Stimulated activated CD4-positive, alpha-beta T cell treated with anti-CD3 and anti-CD28 coated beads, Interleukin-12 subunit alpha, Interleukin-12 subunit beta, amount 100 ng/mL, for 4 hours (primary cell): ENCODE data around the gene SHLD1.
"Not testable (repeated sequence)": the region's sequence is repeated elsewhere in the genome, so short reads cannot be mapped to it uniquely, and the experiment has no call there.

Experiments
- DNase-seq: peaks from one replicate; pipeline ENCODE4 v3.0.0-alpha.2; 2020

The SHLD1 gene

DNA sequence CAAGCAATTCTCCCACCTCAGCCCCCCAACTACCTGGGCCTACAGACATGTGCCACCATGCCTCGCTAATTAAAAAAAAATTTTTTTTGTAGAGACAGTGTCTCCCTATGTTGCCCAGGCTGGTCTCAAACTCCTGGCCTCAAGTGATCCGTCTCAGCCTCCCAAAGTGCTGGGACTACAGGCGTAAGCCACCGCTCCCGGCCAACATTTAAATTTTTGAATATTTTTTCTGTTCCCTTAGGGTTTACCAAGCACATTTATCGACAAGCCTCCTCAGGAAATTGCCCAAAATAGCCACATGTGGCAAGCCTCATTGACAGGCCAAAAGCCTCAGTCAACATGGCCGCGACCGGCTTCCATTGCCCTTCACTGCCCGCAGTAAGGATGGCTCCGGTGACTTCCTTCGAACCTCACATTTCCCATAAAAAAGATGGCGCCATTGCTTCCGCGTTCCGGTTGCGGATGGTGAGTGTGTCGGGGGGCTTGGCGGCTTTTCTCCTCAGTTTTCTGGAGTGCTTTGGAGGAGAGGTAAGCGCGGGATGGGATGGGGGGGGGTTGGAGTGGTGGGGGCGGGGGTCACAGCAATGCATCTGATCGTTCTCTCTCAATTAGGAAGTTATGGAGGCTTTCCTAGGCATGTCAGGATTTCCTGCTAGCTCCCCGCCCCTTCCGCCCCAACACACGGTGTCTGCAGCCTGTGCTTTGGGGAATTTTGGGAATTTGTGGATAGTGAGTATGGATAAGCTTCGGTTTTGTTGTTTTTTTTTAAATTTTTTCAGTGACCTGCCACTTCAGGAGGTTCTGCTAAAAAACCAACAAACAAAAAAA, at the start of gene SHLD1:
TSS of gene SHLD1 (plus strand) at position 450 of the 828 bp plus-strand sequence. CDS start 22,465 bp downstream, outside the sequence.
- peak; percentile 76 for DNase-seq

DNA sequence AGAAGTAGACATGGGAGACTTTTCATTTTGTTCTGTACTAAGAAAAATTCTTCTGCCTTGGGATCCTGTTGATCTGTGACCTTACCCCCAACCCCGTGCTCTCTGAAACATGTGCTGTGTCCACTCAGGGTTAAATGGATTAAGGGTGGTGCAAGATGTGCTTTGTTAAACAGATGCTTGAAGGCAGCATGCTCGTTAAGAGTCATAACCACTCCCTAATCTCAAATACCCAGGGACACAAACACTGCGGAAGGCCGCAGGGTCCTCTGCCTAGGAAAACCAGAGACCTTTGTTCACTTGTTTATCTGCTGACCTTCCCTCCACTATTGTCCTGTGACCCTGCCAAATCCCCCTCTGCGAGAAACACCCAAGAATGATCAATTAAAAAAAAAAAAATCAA, 47.9 kb upstream of the SHLD1 start:
- not testable (repeated sequence) for DNase-seq

DNA sequence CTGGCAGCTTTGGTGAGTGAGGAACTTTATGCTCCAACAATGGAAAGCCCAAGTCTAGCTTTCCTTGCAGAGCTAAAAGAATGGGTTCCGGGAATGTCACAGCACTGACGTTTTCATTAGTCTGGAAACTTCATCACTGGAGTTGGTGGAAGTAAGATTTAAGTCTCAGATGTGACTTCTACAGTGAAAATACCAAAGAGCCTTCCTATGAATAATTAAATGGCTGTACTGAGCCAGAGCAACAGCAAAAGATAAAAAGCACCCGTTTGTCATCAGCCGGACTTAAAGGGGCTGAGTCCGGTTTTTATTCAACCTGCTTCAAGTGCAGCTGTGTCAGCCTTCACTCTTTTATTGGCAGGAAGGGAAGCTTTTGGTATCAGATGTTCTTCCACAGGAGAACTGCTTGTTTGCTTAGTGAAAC, 46.5 kb upstream of the SHLD1 start:
- no peak for DNase-seq

DNA sequence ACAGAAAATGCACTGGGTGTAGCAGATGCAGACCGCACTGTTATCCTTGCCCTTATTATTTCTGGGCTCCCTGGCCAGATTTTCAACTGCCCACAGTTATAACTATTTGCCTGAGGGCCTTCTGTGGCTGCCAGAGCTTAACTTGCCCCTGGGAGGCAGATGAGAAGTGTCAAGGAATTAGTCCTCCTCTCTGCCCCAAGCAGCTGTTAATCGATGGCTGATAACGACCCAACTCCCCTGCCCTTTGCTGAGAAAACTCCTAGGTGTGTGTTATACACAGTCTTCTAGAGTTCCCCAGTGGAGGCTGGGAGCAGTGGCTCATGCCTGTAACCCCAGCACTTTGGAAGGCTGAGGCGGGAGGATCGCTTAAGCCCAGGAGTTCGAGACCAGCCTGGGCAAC, 44.4 kb upstream of the SHLD1 start:
- no peak for DNase-seq

DNA sequence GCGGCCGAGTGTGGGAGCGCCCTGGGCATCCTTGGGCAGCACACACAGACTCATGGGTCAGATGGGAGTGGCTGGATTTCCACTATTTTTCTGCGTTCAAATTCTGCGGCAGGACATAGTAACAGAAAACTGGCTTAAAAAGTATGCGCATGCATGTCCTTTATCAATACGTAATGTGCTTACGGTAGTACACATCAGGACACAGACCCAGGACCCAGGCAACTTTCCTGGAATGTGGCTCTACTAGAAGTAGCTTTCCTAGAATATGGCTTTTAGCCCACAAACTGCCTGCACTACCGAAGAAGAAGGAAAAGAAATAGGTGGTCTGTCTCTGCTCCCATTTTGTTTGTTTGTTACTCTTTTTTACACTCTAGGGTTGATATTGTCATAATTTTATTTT, 43.4 kb upstream of the SHLD1 start:
- DNase-seq: no peak

- no peak for DNase-seq
Measured at GRCh38 chr20:5710551-5710950, 39.6 kb upstream of the SHLD1 start.

DNA sequence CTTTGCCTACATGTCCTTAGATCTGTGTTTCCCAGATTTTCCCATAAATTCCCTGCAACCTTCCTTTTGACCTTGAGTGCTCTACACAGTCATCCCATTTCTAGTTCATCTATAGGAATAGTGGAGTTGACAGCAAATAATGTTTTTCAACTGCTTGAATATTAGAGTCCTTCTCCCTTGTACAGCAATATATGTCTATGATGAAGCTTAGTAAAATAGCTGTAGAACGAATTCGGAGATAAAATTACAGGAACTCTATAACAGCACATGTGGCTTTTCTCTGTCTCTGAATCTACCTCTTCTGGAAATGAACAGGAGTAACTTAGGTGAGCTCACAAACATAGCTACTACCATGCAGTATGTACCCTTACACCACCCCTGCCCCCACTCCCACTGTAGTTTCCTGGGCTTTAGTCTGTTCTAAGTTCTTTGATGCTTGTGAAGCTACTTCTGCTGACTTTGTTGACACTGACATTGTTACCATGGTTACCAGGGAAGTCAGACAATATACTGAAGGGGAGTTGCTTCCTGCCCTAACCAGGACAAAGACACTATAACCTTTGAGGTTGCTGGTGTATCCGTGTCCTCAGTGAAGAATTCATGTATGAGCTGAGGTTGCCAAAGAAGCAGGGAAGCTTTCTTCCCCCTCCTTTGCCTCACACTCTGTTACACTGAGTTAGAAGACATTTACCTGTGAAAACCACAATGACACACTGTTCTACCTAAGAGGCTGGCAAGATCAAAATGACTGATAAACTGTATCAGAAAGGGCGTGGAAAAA, 35.8 kb upstream of the SHLD1 start:
- peak; percentile 13 for DNase-seq

DNA sequence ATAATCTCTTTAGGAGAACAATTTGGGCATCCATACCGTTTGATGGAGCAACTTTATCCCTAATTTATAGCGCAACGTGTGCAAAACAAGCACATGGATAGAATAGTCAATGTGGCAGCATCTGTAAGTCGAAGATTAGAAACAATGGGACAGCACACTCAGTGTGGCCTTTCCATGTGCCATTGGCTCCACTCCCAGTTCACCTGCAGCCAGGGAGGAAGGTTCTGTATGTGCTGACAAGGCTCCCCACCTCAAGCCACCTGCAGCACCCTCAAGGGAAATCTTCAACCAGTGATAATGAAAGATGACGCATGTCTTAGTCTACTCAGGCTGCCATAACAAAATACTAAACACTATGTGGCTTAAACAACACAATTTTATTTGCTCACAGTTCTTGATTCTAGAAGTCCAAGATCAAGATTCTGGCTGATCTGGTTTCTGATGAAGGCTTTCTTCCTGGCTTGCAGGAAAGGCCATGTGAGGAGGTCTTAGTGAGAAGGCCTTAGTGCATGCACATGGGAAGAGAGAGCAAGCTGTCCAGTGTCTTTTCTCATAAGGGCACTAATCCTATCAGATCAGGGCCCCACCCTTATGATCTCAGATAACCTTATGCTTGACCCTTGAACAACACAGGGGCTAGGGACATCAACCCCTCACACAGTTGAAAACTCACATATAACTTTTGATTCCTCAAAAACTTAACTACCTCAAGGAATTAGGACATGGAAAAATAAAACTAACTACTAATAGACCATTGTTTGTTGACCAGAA, 34.9 kb upstream of the SHLD1 start:
- no peak for DNase-seq

GRCh38 chr20:5716953-5717352, 33.2 kb upstream of the SHLD1 start:
- no peak for DNase-seq

DNA sequence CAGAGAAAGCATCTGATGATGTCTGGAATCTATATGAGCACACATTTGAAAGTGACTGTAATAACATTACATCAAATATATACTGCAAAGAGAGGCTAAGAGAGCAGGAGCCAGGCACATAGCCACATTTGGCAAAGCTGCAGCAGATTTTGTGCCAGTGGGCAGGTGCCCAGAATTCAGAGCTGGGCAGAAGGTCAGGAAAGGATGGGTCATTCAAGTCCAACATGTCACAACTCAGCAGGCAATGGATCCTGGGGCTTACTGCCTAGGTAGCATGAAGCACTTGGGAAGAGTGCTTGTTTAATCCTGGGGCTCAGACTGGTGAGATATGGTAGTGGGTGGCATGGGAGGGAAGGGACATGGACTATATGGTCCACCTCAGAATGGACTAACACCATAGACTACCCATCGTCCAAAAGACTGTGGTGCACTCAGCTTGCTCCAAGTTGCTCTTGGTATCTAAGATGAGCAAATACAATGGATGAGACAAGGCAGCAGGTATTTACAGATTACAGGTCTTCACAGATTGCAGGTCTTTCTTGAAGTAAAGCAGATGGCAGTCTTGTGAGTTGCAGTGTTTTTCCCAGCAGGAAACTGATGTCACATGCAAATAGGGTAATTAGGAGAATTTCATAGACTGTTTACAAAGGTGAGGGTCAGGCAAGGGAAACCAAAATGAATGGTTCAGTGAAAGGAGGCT, 31.2 kb upstream of the SHLD1 start:
- DNase-seq: no peak

- no peak for DNase-seq
Measured at GRCh38 chr20:5719861-5720403, 30.3 kb upstream of the SHLD1 start.

DNA sequence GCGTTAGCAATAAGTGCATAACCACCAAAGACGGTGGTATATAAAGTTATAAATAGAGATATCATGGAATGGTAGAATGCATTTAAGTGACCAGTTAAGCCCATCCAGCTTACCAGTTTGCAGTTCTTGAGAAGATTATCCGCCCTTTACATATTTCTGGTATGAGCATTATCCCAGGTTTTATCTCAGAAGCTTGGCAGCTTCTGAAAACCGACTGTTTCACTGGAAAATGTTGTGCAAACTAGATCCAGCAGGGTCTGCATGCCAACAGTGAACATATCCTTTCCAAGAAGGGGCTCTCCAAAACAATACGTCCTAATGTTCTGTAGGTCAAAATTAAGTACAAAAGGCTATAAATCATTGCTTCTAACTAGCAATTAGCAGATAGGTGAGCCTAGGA, 29.5 kb upstream of the SHLD1 start:
- DNase-seq: no peak

GRCh38 chr20:5721356-5721755, 28.8 kb upstream of the SHLD1 start:
- not testable (repeated sequence) for DNase-seq

DNA sequence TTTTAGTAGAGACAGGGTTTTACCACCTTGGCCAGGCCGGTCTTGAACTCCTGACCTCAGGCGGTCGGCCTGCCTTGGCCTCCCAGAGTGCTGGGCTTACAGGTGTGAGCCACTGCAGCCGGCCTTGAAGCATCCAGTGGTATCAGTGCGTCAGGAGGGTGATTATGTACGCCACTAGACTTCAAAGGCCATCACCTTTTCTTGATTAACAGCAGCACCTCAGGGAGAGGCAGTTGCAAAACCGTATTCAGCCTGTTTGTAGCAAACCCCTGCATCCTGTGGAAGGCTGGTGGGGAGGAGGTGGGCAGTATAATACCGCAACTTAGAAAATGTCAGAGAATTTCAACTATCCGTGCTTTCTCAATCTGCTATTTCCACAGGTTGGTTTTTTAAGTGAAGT, 27.3 kb upstream of the SHLD1 start:
- DNase-seq: no peak

- not testable (repeated sequence) for DNase-seq
Measured at GRCh38 chr20:5725183-5725463, 25.1 kb upstream of the SHLD1 start.

- DNase-seq: no peak
Measured at GRCh38 chr20:5727018-5727515, 23.1 kb upstream of the SHLD1 start.

- no peak for DNase-seq
Measured at GRCh38 chr20:5729348-5729747, 20.9 kb upstream of the SHLD1 start.

GRCh38 chr20:5730131-5730530, 20.1 kb upstream of the SHLD1 start:
- DNase-seq: no peak

DNA sequence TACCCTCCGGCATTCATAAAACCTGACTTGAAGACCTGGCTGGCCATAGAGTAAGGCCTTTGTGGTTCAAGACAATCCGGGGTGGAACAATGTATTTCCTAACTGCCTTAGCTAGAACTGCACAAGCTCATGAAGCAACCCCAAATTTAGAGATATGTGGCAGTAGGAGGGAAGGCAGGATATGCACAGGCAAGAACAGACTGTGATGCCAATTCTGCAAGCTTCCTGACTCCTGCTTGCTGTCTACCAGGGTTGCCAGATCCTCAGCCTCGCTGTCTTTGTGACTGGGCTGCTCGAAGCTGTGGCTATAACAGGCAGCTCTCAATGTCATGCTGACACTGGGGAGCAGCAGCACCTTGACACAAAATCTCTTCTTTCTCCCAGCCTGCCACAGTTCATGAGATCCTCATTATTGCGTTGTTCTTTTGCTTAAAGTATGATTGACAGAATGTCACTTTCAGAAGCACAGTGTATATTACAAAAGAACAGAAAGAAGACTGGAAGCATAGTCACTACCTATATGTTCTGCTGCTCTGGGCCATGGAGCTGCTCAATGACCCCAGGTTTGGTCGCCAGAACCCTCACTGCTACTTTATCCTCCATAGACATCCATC, 18.3 kb upstream of the SHLD1 start:
- DNase-seq: no peak

DNA sequence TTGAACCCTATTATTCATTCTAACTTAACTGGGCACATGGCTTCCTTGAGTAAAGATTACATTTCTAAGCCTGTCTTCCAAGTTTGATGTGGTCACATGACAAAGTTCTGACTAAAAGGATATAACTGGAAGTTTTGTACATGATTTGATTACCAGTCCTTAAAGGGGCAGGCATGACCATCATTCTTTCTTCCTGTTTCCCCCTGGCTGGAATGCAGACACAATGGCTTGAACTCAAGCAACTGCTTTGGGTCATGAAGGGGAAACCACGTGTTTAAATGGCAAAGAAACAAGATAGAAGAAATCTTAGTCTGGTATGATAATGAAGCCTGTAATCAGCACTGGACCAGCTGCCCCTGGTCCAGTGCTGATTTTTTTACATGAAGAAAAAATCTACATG, 15.6 kb upstream of the SHLD1 start:
- DNase-seq: no peak

DNA sequence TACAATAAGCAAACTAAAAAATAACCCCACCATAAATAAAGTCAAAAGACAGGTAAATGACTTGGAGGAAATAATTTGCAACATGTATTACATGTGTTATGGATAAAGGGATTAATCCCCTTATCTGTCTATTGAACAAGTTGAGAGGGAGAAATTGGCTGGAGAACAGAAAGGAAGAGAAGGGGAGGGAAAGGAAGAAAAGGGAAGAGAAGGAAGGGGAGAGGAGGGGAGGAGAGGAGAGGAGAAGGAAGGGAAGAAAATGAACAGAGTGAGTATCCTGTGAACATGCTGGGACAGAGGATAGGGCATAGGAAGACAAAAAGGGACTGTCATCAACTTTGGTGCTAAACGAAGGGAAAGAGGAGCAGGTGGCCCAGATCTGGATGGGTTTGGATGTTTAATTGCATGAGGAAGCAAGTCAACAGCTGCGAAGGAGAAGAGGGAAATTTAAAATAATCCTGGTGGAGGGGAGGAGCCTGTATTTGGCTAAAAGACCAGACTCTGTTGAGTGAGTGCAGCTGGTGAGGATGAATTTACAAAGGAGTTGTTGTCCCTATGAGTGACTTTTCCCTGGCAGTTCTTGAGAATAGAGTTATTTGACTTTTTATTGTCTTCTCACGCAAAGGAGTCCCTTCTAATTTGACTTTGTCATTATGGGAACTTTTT, 14.2 kb upstream of the SHLD1 start:
- DNase-seq: no peak

- no peak for DNase-seq
Measured at GRCh38 chr20:5737619-5737953, 12.6 kb upstream of the SHLD1 start.
